OCI-LY3 (cell line): ENCODE results near the gene IPCEF1.
A peak's percentile ranks its signal among the peaks of the same experiment; 100 is the strongest.

Source experiments
- H2AFZ ChIP-seq: fragments of 200-600, 300-600 bp; shearing (Covaris generic); 2 replicates; pipeline ENCODE4 v1.6.0; 2014; ENCODE audit warnings: antibody characterized with exemption, low read depth, low read length
- H3K27ac ChIP-seq: fragments of 200-600, 300-600 bp; sonication (generic); 2 replicates; pipeline ENCODE4 v1.5.1; 2014; ENCODE audit warnings: mild to moderate bottlenecking, low read length, moderate library complexity, mixed read lengths
- H3K27me3 ChIP-seq: fragments of 200-600, 300-600 bp; sonication (generic); 2 replicates; pipeline ENCODE4 v1.6.1; 2014; ENCODE audit warnings: low read depth, low read length, mixed read lengths
- H3K36me3 ChIP-seq: fragments of 200-600, 300-600 bp; sonication (generic); replicated peaks from 2 replicates; pipeline ENCODE3; 2014; ENCODE audit warnings: low read depth, low read length, mixed read lengths
- H3K4me1 ChIP-seq: fragments of 300-600, 200-600 bp; sonication (generic); 2 replicates; pipeline ENCODE4 v1.6.1; 2014; ENCODE audit warnings: low read length, mixed read lengths
- H3K4me2 ChIP-seq: fragments of 200-600, 300-600 bp; sonication (generic); 2 replicates; pipeline ENCODE4 v1.6.1; 2014; ENCODE audit warnings: low read length, mixed read lengths
- H3K4me3 ChIP-seq: fragments of 300-600, 200-600 bp; sonication (generic); 2 replicates; pipeline ENCODE4 v1.5.1; 2014; ENCODE audit warnings: antibody characterized with exemption, mild to moderate bottlenecking, low read length, moderate library complexity
- H3K79me2 ChIP-seq: fragments of 300-600, 200-600 bp; shearing (Covaris generic); 2 replicates; pipeline ENCODE4 v1.6.1; 2014; ENCODE audit warnings: mild to moderate bottlenecking, low read length, mixed read lengths
- H3K9ac ChIP-seq: fragments of 300-600, 200-600 bp; shearing (Covaris generic); 2 replicates; pipeline ENCODE4 v1.6.0; 2014; ENCODE audit warnings: mild to moderate bottlenecking, low read length, moderate library complexity
- H3K9me3 ChIP-seq: fragments of 200-600, 300-600 bp; shearing (Covaris generic); 2 replicates; pipeline ENCODE4 v1.6.1; 2014; ENCODE audit warnings: low read length, mixed read lengths; ENCODE audit not compliant: insufficient read depth
- H4K20me1 ChIP-seq: fragments of 200-600, 300-600 bp; sonication (generic); 2 replicates; pipeline ENCODE4 v1.6.1; 2016; ENCODE audit warnings: low read length, mixed read lengths; ENCODE audit not compliant: insufficient read depth
- CTCF ChIP-seq: fragments of 200-600, 300-600 bp; sonication (generic); IDR thresholded peaks from 2 replicates; pipeline ENCODE4 v1.5.1; 2014; ENCODE audit warnings: antibody characterized with exemption, low read length, low read depth
- EZH2phosphoT487 ChIP-seq: fragments of 200-600 bp; shearing (Covaris generic); IDR thresholded peaks from 2 replicates; pipeline ENCODE4 v1.6.1; 2018; ENCODE audit warnings: antibody characterized with exemption, mixed run types, low read depth

The IPCEF1 gene

DNA sequence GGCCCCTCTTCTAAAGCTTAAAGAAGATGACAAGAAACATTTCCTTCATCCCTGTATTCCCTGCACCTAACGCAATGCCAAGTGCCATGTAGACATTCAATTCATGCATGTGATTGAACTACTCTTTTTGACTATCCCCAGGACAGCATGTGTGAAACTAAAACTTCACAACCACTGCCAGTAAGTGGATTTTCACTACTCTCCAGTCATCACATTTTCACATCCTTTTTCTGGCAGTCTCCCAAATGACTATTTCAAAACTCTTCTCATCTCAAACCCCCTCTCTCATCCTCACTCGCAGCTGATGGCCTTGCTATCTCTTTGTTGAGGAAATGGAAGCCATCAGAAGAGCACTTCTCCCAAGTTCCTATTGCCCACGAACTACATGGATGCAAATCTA, 194.9 kb downstream of the IPCEF1 start:
- Histone ChIP-seq H3K36me3 (no peaks in the 10 kb centered on the region), H4K20me1 (no peaks in the 10 kb centered on the region), H3K4me1 (peaks cover 10% of the 10 kb centered on the region), H3K4me2 (0 out of 2 replicates have a peak overlapping the region, but pooled peaks have one; percentile 12), H3K9me3 (no peaks in the 10 kb centered on the region), H3K27me3 (peaks cover 11% of the 10 kb centered on the region; the same call in 1 of the 2 replicates), H2AFZ (no peak overlapping the region), H3K27ac (no peak overlapping the region), H3K79me2 (no peaks in the 10 kb centered on the region), H3K4me3 (no peak overlapping the region), H3K9ac (no peak overlapping the region)
- TF ChIP-seq CTCF (no peak), EZH2phosphoT487 (no peak)

- Histone ChIP-seq H4K20me1 (no peaks in the 10 kb centered on the region), H3K27me3 (peaks cover 11% of the 10 kb centered on the region; the same call in 1 of the 2 replicates), H3K4me3 (no peak overlapping the region), H3K36me3 (no peaks in the 10 kb centered on the region), H3K9ac (no peak overlapping the region), H2AFZ (no peak overlapping the region), H3K4me2 (no peak overlapping the region), H3K79me2 (no peaks in the 10 kb centered on the region), H3K9me3 (no peaks in the 10 kb centered on the region), H3K27ac (no peak overlapping the region), H3K4me1 (peaks cover 10% of the 10 kb centered on the region)
- TF ChIP-seq EZH2phosphoT487 = no peak
- no peak for TF ChIP-seq CTCF
Observed at GRCh38 chr6:154159126-154159525, 197.5 kb downstream of the IPCEF1 start.

GRCh38 chr6:154157706-154158105, 198.9 kb downstream of the IPCEF1 start:
- Histone ChIP-seq H3K4me2 (no peak overlapping the region), H3K9ac (no peak overlapping the region), H3K4me1 (peaks cover 10% of the 10 kb centered on the region), H2AFZ (no peak overlapping the region), H3K4me3 (no peak overlapping the region), H3K9me3 (no peaks in the 10 kb centered on the region), H3K36me3 (no peaks in the 10 kb centered on the region), H3K27ac (no peak overlapping the region), H3K27me3 (peaks cover 7% of the 10 kb centered on the region; the same call in 1 of the 2 replicates), H3K79me2 (no peaks in the 10 kb centered on the region), H4K20me1 (no peaks in the 10 kb centered on the region)
- TF ChIP-seq EZH2phosphoT487 (no peak), CTCF (no peak)

- H3K4me2 ChIP-seq = peak overlapping the region; percentile 32
- H3K4me3 ChIP-seq = no peak overlapping the region
- H2AFZ ChIP-seq = no peak overlapping the region
Observed at GRCh38 chr6:154157082-154157481, 199.5 kb downstream of the IPCEF1 start.

More at GRCh38 chr6:154157082-154157481, 199.5 kb downstream of the IPCEF1 start:
- Histone ChIP-seq H3K4me1 (peaks cover 8% of the 10 kb centered on the region), H3K27ac (no peak overlapping the region), H3K36me3 (no peaks in the 10 kb centered on the region), H4K20me1 (no peaks in the 10 kb centered on the region), H3K27me3 (peaks cover 4% of the 10 kb centered on the region; the same call in 1 of the 2 replicates), H3K79me2 (no peaks in the 10 kb centered on the region), H3K9ac (no peak overlapping the region), H3K9me3 (no peaks in the 10 kb centered on the region)
- TF ChIP-seq EZH2phosphoT487 (no peak), CTCF (no peak)
